Ovary (tissue), 3 donors: ENCODE data around the gene R3HCC1L.

ENCODE experiments used
- CTCF ChIP-seq, 3 donors: fragments of 450-650 bp in 2 of 3; fragments of 200-600 bp in 1 of 3; IDR thresholded peaks; one replicate each; pipeline versions ENCODE4 v1.5.1 to v1.8.0; 2016 to 2022; ENCODE audit warnings: antibody characterized with exemption in 3 of 3, mild to moderate bottlenecking in 1 of 3
- POLR2A ChIP-seq: fragments of 450-650 bp; IDR thresholded peaks from one replicate; pipeline ENCODE4 v1.6.1; 2017; ENCODE audit warnings: antibody characterized with exemption, mild to moderate bottlenecking, moderate library complexity
- donor health status: DM: no; HTN: no; CAD: no.

DNA sequence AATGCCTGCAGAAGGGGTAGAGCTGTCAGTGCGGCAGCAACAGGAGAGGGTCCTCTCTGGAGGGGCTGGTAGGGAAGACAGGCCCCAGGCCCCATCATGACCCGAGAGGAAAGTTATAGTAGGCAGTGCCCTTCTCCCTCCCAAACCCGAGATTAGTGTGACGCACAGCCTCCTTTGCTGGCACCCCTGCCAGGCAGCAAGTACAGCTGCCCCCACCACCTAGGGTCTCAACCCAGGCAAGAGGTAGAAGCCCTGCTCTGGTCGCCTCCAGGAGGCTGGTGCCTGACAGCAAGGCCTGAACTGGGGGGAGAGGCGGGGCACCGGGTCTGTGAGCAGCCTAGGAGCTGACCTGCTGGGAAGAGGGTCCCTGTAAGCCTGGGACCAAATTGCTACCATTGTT is 118.0 kb downstream of the R3HCC1L start:
- TF ChIP-seq CTCF (IDR thresholded peaks at IDR 0.05) (no peak), POLR2A (no peak)
